ENCODE measurements around the gene DDX53. TPM values are rescaled to one million over a fixed set of nuclear protein-coding genes. Genes with fewer than 3 reads are reported as not detected.

The DDX53 gene
- total RNA-seq, 1 experiment from 2014 or later = not detected

GRCh38 chrX:22970861-22971260 is 28.9 kb upstream of the DDX53 start:
- no peak overlapping the region for H3K27ac Mint-ChIP-seq
- no peaks in the 10 kb centered on the region for H3K27me3 Mint-ChIP-seq (ENCODE audit: low read depth)
- no peak overlapping the region for H3K4me3 Mint-ChIP-seq
- H3K4me1 Mint-ChIP-seq = peaks cover 14% of the 10 kb centered on the region
- H3K9me3 Mint-ChIP-seq = peaks cover 11% of the 10 kb centered on the region
- ChIA-PET CTCF (no interaction called here), POLR2A (no interaction called here)
- no peak for DNase-seq (ENCODE audit: low spot score)
- ATAC-seq = no peak
- H3K36me3 Mint-ChIP-seq = no peaks in the 10 kb centered on the region
- TF ChIP-seq TEAD1 (CRISPR knock-in tag; IDR thresholded peaks at IDR 0.05) (no peak), NR2C2 (CRISPR knock-in tag; IDR thresholded peaks at IDR 0.05) (no peak), GTF2I (CRISPR knock-in tag; conservative IDR thresholded peaks at IDR 0.05) (no peak), HMGA2 (CRISPR knock-in tag; IDR thresholded peaks at IDR 0.05) (no peak), SMAD4 (CRISPR knock-in tag; IDR thresholded peaks at IDR 0.05) (no peak), ZBTB21 (CRISPR knock-in tag; IDR thresholded peaks at IDR 0.05; ENCODE audit: borderline replicate concordance) (no peak)
- TF ChIP-seq, protein P1, sequence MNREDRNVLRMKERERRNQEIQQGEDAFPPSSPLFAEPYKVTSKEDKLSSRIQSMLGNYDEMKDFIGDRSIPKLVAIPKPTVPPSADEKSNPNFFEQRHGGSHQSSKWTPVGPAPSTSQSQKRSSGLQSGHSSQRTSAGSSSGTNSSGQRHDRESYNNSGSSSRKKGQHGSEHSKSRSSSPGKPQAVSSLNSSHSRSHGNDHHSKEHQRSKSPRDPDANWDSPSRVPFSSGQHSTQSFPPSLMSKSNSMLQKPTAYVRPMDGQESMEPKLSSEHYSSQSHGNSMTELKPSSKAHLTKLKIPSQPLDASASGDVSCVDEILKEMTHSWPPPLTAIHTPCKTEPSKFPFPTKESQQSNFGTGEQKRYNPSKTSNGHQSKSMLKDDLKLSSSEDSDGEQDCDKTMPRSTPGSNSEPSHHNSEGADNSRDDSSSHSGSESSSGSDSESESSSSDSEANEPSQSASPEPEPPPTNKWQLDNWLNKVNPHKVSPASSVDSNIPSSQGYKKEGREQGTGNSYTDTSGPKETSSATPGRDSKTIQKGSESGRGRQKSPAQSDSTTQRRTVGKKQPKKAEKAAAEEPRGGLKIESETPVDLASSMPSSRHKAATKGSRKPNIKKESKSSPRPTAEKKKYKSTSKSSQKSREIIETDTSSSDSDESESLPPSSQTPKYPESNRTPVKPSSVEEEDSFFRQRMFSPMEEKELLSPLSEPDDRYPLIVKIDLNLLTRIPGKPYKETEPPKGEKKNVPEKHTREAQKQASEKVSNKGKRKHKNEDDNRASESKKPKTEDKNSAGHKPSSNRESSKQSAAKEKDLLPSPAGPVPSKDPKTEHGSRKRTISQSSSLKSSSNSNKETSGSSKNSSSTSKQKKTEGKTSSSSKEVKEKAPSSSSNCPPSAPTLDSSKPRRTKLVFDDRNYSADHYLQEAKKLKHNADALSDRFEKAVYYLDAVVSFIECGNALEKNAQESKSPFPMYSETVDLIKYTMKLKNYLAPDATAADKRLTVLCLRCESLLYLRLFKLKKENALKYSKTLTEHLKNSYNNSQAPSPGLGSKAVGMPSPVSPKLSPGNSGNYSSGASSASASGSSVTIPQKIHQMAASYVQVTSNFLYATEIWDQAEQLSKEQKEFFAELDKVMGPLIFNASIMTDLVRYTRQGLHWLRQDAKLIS (CRISPR knock-in tag; IDR thresholded peaks at IDR 0.05; ENCODE audit: borderline replicate concordance) = no peak

DNA sequence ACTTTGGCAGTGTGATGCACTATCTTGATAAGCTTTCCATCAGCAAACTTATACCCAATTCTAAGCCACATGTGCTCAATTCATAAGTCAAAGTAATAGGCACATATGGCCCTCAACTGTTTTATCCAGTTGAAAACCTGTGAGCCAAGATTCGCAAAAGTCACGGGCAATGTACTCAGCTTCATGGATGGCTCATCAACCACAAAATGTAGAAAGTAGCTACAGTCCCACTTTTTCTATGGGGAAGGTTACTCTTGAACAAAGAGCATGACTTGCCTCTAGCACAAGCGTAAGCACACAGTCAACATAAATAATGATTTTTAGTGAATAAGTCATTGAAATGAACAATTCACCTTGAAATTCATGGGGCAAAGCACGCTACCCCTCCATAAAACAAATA is 25.1 kb upstream of the DDX53 start:
- H3K9me3 Mint-ChIP-seq = peaks cover 11% of the 10 kb centered on the region
- ATAC-seq (no peak), DNase-seq (ENCODE audit: low spot score) (no peak)
- no peak overlapping the region for H3K4me3 Mint-ChIP-seq
- no peaks in the 10 kb centered on the region for H3K4me1 Mint-ChIP-seq
- H3K36me3 Mint-ChIP-seq = no peaks in the 10 kb centered on the region
- POLR2A ChIA-PET = no interaction called here
- H3K27ac Mint-ChIP-seq = no peak overlapping the region
- no peaks in the 10 kb centered on the region for H3K27me3 Mint-ChIP-seq (ENCODE audit: low read depth)
- CTCF ChIA-PET = no interaction called here
- no peak for TF ChIP-seq SOX15 (CRISPR knock-in tag; IDR thresholded peaks at IDR 0.05)
- no peak for TF ChIP-seq ZNF416 (CRISPR knock-in tag; IDR thresholded peaks at IDR 0.05)
- TF ChIP-seq MXD4 (CRISPR knock-in tag; IDR thresholded peaks at IDR 0.05; ENCODE audit: borderline replicate concordance) = no peak
- TF ChIP-seq NFYB (CRISPR knock-in tag; conservative IDR thresholded peaks at IDR 0.05; ENCODE audit: low read depth) = no peak
- no peak for TF ChIP-seq TEAD1 (CRISPR knock-in tag; IDR thresholded peaks at IDR 0.05)
- TF ChIP-seq, protein P1 (CRISPR knock-in tag; IDR thresholded peaks at IDR 0.05; ENCODE audit: borderline replicate concordance) = no peak
- TF ChIP-seq MYBL2 (CRISPR knock-in tag; IDR thresholded peaks at IDR 0.05) = no peak
- no peak for TF ChIP-seq KAT7 (CRISPR knock-in tag; IDR thresholded peaks at IDR 0.05; ENCODE audit: borderline replicate concordance)
- TF ChIP-seq ZNF512 (CRISPR knock-in tag; IDR thresholded peaks at IDR 0.05; ENCODE audit: borderline replicate concordance) = no peak
- TF ChIP-seq FOXP4 (CRISPR knock-in tag; IDR thresholded peaks at IDR 0.05) = no peak
- no peak for TF ChIP-seq NFE2L1 (CRISPR knock-in tag; IDR thresholded peaks at IDR 0.05)
- TF ChIP-seq, protein P2, sequence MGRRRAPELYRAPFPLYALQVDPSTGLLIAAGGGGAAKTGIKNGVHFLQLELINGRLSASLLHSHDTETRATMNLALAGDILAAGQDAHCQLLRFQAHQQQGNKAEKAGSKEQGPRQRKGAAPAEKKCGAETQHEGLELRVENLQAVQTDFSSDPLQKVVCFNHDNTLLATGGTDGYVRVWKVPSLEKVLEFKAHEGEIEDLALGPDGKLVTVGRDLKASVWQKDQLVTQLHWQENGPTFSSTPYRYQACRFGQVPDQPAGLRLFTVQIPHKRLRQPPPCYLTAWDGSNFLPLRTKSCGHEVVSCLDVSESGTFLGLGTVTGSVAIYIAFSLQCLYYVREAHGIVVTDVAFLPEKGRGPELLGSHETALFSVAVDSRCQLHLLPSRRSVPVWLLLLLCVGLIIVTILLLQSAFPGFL (CRISPR knock-in tag; IDR thresholded peaks at IDR 0.05; ENCODE audit: borderline replicate concordance) = no peak
- no peak for TF ChIP-seq SMAD4 (CRISPR knock-in tag; IDR thresholded peaks at IDR 0.05)
- no peak for TF ChIP-seq NR1H2 (CRISPR knock-in tag; IDR thresholded peaks at IDR 0.05)
- TF ChIP-seq ZNF263 (CRISPR knock-in tag; IDR thresholded peaks at IDR 0.05; ENCODE audit: low read depth) = no peak
- no peak for TF ChIP-seq RORB (CRISPR knock-in tag; IDR thresholded peaks at IDR 0.05)
- no peak for TF ChIP-seq EMX1 (CRISPR knock-in tag; IDR thresholded peaks at IDR 0.05)

Data from WTC11 (cell line).